GM19372 (cell line): ENCODE measurements around the gene TMEM107.
A peak's percentile ranks its signal among the peaks of the same experiment; 100 is the strongest.
"Not testable (repeated sequence)": the region's sequence is repeated elsewhere in the genome, so short reads cannot be mapped to it uniquely, and the experiment has no call there.

ENCODE experiments used
- ATAC-seq: cut with Tn5 transposase; IDR thresholded peaks from one replicate; pipeline ENCODE4 v1.9.1; 2021; ENCODE audit warnings: mild to moderate bottlenecking, low read depth, moderate library complexity; ENCODE audit not compliant: unreplicated experiment

Gene TMEM107

DNA sequence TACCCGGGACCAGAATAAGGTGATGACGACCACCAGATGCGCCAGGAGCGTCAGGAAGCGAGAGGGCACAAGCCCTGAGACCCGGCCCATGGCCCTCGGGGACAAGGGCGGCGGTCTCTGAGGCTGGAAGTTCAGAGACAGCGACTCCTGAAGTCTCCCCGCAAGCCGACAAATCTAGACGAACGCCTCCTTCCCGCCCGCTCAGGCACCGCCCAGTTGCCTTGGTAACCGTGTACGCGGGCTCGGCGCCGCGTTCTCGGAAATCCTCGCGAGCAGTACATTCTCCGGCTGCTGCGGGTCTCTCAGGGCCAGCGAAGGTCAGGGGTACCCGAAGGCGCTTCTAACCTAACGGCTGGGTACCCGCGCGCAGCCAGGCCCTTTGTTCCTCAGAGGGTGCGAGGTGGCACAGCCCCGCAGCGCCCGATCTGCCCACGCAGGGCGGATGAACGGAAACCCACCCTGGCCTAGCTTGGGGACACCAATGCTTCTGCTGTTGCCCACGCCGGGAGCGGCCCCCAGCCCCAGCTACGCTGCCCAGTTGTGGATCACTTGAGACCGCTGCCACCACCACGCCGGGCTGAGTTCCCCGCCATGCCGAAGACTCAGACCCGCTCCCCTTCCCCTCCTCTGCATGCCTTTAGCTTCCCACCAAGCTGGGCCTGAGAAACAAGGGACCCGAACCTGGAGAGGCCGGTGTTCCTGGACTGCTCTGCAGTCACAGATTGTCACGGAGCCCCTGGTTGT is at the start of gene TMEM107:
TSS of gene TMEM107 (minus strand) at position 184 of the 744 bp plus-strand sequence. CDS start at position 90, 94 bp downstream.
- no peak for ATAC-seq

DNA sequence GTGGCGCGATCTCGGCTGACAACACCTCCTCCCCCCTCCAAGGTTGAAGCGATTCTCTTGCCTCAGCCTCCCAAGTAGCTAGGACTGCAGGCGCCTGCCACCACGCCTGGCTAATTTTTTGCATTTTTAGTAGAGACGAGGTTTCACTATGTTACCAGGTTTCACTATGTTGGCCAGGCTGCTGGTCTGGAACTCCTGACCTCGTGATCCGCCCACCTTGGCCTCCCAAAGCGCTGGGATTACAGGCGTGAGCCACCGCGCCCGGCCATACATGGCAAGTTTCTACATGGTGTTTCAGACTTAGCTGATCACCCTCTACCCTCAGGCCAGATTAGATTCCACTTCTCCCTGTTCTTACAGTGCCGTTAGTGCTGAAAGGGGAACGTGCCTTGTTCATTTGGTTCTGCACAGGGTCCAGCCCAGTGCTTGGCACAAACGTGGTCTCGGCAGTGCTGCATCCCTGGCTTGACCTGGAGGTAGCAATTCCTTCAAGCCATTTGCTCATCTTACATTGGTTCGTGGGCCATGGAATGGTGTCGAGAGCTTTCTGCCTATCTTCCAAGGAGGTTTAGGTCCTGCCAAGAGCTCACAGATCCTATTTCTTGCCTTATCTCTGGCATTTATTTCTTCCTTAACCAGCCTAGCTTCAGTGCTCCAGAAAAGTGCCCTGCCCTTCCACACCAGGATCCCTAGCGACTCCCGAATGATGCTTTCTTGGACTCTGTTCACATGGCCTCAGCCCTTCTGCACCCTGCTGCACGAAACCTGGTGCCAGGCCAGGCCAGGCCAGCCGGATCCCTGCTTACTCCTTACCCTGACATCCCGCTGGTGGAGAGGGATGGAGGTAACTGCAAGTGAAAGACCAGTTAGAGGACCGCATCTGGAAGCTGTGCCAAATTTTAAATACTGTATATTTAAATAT is 49.0 kb upstream of the TMEM107 start:
- no peak for ATAC-seq

GRCh38 chr17:8223356-8224126 is 47.4 kb upstream of the TMEM107 start:
- no peak for ATAC-seq

DNA sequence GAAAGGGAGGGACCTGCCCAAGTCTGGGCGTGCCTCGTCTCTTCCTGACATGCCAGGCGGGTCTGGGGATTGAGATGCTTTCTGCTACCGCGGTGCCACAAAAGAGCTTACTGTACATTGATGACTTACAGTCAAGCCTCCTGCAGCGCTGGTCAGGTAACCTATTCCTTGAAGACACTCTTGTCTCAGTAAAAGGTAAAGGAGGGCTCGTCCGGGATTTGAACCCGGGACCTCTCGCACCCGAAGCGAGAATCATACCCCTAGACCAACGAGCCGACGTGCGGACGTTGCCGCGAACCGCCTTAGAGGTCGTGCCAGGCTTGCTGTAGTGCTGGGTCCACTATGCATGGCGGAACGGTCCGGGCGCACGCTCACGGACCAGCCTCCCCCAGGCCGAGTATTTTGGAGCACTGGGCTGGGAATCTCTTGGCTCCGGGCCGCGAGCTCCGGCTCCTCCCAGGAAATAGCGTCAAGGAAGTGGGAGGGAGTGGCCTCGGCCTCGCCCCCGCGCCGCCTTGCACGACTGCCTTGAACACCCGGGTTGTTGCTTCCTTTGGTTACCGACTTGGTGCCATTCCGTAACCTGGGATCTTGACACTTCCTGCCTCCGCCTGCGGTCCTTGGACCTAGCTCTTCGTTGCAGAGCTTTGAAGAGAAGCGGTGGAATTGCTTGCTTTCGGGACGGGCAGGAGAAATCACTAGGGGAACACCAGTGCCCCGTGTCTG is 46.6 kb upstream of the TMEM107 start:
- ATAC-seq, result peak; percentile 31

DNA sequence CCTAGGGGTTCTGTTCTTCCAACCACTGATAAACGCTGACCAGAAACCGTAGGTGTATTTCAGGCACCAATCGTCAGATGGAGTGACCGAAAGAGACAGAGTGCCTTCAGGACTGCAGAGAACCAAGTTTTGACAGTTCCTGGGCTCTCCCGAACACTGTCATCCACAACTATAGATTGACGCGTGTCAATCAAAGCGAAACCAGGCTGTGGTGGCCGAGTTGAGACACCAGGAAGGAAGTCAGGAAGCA is 46.1 kb upstream of the TMEM107 start:
- ATAC-seq, result peak; percentile 35

DNA sequence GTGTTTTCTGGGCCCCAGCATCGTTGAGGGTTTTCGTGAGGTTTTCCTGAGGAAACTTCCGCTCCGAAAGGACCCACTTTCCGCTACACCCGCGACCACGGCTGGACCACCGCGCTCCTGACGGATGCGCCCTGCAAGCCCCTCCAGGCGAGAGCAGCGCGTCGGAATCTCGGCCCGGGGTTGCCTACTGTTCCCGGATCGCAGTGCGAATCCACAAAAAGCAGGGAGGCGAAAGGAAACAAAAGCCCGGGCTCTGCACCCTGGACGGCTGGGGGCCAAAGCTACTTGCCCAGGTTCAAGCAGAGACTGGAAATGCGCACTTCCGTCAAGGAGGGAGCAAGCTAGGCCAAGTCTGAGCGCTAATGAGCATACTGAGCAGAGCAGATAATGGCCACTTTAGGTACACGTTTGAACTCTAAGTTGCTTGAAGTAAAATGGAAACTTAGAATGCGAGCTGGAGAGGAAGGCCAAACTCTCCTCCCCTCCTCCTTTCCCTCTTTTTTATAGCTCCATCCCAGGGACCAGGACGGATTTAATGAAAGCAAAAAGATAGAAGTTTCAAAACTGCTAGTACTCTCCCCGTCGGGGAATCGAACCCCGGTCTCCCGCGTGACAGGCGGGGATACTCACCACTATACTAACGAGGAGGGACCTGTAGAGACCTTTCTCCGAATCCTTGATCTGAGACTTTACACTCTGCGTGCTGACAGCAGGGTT is 45.6 kb upstream of the TMEM107 start:
- ATAC-seq, result peak; percentile 33

DNA sequence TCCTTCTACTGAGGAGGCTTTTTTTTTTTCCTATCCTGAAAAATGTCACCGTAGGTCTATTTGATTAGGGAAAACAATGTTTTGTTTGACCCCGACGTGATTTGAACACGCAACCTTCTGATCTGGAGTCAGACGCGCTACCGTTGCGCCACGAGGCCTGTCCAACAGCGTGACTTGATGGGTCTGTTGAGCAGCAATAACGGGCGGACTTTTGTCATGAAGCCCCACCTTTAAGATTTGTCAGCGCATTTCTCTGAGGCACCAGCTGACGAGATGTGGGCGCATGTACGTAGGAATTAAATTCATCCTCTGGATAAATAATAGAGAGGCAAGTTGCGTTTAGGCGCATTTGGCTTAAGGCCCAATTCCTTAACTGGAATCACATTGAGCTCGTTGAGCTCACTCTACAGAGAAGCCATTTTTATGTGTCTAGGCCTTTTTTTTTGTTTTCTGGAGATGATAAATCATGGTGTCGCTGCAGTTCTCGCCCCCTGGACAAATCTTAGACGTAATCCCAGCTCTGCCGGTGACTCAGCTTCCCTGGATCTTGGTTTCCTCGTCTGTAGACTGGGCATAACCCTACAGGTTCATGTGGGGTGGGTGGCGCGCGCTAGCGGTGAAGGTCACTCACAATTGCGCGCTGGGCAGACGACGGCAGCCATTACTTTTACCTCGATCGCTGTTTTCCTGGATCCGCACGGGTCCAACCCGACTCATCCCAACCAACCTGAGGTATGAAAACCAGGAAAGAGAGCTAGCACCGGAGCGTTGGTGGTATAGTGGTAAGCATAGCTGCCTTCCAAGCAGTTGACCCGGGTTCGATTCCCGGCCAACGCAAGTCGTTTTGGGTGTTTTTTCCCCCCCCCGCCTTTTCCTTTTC is 44.8 kb upstream of the TMEM107 start:
- no peak for ATAC-seq

GRCh38 chr17:8214000-8214399 is 37.8 kb upstream of the TMEM107 start:
- ATAC-seq, result not testable (repeated sequence)

DNA sequence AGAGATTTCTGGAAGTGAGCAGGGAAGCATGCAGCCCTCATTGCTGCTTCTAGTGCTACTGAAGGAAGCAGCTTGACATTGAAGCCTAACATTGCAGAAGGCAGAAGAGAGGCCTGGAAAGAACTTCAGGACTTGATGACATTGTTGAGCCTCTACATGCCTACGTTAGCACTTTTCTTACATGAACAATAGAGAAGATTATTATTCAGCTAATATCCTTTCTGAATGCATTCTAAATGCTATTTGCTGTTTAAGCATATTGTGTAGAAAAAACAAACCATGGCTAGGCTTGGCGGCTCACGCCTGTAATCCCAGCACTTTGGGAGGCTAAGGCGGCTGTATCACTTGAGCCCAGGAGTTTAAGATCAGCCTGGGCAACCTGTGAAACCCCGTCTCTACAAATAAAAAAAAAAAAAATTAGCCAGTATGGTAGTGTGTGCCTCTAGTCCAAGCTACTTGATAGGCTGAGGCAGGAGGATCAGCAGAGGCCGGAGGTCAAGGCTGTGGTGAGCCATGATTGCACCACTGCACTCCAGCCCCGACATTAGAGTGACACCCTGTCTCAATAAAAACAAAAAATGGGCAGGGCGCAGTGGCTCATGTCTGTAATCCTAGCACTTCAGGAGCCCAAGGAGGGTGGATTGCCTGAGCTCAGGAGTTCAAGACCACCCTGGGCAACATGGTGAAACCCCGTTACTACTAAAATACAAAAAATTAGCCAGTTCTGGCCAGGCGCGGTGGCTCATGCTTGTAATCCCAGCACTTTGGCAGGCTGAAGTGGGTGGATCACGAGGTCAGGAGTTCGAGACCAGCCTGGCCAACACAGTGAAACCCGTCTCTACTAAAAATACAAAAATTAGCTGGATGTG is 36.4 kb upstream of the TMEM107 start:
- ATAC-seq, result no peak

DNA sequence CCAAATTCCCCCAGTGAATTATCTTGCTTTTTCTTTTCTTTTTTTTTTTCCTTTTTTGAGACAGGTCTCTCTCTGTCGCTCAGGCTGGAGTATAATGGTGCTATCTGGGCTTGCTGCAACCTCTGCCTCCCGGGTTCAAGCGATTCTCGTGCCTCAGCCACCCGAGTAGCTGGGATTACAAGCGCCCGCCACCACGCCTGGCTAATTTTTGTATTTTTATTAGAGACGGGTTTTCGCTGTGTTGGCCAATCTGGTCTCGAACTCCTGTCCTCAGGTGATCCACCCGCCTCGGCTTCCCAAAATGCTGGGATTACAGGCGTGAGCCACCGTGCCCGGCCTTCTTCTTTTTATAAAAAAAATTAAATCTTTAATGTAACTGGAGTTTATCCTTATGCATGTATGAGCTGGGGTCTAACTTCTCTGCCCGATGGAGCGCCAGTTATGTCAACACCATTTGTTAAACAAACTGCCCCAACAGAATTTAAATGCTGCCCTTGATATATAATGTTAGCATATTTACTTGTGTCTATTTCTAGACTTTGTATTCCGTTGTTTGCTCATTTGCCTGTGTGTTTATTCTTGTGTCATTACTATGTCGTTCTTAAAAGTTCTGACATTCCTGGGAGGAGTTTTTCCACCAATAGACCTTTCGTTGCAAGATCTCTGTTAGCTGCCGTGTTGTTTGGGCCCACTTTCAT is 34.7 kb upstream of the TMEM107 start:
- ATAC-seq, result no peak

GRCh38 chr17:8209907-8210760 is 34.0 kb upstream of the TMEM107 start, which contains the start of gene AURKB:
TSS of gene AURKB (minus strand) at chr17:8210575. CDS start at chr17:8210224, 351 bp downstream.
- ATAC-seq, result peak; percentile 82

DNA sequence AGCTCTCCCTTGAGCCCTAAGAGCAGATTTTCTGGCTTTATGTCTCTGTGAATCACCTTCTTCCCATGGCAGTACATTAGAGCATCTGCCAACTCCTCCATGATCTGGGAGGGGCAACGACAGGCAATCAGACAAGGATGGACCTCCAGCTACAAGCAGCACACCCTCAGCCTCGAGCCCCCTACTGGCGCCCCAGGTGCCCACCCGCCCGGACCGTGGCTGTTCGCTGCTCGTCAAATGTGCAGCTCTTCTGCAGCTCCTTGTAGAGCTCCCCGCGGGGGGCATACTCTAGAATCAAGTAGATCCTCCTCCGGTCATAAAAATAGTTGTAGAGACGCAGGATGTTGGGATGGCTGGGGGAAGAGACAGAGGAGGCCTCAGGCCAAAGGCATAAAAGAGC is 30.4 kb upstream of the TMEM107 start:
- no peak for ATAC-seq

GRCh38 chr17:8204761-8205555 is 28.8 kb upstream of the TMEM107 start:
- ATAC-seq, result no peak

DNA sequence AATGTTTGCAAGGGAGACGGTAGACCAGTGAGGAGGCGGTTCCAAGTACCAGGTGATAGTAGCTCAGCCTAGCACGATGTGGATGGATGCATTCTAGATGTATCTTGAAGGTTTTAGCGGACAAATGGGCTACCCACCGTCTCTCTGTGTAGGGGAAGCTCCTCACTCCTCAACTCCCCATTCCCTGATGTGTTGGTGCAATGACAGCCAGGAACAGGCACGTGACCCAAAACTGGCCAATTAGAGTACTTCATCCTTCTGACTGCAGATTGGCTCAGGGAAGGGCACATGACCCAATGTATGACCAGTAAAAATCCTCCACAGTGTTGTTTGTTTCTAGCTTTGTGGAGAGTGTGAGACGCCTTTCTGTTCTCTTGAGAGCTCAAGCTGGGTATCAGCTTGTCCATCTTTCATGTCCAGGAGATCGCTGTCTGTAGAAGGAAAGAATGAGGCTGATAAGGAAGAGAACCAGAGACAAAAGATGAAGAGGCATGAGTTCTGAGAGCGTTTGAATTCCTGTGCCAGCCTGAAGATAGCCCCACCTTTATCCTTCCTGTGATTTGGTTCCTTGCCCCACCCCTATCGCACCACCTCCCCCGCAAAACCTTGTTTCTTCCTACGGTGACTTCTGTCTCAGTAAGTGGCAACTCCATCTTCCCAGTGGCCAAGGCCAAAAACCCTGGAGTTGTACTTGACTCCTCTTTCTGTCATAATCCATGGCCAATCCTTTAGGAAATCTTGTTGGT is 16.1 kb upstream of the TMEM107 start:
- ATAC-seq, result peak; percentile 34

GRCh38 chr17:8190506-8190905 is 14.3 kb upstream of the TMEM107 start:
- ATAC-seq, result no peak
